HG03442 (cell line): Measurements from ENCODE around the gene RAB11FIP5.

Experiments used
- ATAC-seq: cut with Tn5 transposase; IDR thresholded peaks from one replicate; pipeline ENCODE4 v1.9.1; 2021; ENCODE audit warnings: mild to moderate bottlenecking, moderate library complexity; ENCODE audit not compliant: unreplicated experiment

The RAB11FIP5 gene

DNA sequence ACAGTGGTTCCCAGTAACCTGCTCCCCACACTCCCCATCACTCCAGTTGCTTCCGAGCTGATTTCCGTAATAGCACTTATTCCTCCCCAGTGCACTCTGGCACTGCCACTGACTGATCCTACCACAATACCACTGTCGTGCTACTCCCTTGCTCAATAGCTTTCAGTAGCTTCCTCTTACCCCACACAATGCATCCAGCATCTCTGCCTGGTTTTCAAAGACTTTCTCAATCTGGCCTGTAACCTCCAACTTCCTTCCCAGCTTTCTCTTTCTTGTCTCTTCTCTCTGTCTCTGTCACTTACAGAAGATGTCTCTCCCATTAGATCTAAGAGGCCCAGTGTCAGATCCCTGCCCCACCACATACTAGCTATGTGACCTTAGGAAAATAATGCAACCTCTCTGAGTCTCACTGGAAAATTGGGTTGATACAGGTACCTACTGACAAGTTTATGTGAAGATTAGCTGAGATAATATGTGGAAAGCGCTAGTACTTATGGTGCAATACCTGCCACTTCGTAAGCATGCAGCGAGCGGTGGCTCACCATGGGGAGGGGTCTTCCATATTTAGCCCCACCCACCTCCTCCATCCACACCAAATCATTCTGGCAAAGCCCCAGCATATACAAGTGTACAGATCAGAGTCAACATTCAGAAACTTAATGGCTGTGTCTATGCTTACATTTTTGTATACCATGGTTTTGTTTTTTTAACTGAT lies 77.9 kb downstream of the RAB11FIP5 start:
- no peak for ATAC-seq

DNA sequence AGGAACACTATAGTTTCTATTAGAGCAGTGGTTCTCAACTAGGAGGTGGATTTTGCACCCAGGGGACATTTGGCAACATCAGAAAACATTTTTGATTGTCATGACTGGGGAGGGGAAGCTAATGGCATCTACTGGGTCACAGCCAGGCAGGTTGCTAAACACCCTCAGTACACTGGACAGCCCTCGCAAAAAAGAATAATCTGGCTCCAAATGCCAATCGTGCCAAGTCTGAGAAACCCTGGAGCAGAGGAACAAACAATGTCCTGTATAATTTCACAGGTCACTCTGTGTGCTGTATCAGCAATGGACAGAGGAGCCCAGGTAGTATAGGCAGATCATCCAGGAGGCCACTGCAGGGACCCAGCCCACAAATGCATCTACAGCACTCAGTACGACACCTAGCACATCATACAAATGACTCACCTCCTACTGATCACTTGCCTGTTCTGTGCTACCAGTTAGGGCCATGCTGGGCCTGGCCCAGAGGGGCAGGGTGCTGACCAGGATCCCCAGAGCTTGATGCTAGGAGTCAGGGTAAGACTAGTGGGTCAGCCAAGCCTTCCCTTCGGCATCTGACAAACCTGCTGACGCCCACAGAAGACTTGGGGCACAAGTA lies 78.9 kb downstream of the RAB11FIP5 start:
- ATAC-seq: no peak

DNA sequence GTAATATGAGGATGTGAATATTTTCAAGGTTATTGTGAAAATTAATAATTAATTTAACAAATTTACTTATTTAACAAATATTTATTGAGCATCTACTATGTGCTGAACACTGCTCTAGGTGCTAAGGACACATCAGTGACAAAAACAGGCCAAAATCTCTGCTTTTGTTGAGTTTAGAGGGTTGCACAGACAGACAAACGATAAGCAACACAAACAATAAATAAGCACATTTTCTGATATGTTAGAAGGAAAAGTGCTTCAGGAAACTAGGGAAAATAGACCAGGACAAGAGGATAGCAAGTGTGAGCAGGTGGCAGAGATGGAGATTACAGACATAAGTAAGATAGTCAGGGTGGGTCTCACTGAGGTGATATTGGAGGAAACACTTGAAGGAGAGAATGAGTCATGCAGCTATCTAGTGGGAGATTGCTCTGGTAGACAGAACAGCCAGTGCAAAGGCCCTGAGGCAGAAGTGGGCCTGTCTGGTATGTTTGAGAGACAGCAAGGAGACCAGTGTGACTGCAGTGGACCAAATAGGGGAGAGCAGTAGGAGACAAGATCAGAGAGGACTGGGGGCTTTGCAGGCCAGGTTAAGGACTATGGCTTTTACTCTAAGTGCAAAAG lies 79.5 kb downstream of the RAB11FIP5 start:
- no peak for ATAC-seq

DNA sequence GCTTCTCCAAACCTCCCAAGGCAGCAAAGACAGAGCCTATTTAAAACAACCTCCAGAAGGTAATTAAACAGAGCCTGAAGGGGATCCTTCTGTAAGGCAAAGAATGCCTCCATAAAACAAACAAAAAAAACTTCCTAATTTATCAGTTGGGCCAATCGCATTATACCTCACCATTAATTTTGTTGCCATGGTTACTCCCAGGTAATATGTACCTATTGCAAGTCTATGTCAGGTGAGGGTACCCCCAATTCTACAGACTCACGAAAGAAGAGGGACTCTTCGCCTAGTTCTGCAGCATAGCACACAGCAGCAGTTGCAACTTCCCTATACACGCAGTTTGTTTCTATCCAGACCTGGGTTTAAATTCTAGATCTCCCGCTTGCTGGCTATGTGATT lies 80.0 kb downstream of the RAB11FIP5 start:
- ATAC-seq: no peak

DNA sequence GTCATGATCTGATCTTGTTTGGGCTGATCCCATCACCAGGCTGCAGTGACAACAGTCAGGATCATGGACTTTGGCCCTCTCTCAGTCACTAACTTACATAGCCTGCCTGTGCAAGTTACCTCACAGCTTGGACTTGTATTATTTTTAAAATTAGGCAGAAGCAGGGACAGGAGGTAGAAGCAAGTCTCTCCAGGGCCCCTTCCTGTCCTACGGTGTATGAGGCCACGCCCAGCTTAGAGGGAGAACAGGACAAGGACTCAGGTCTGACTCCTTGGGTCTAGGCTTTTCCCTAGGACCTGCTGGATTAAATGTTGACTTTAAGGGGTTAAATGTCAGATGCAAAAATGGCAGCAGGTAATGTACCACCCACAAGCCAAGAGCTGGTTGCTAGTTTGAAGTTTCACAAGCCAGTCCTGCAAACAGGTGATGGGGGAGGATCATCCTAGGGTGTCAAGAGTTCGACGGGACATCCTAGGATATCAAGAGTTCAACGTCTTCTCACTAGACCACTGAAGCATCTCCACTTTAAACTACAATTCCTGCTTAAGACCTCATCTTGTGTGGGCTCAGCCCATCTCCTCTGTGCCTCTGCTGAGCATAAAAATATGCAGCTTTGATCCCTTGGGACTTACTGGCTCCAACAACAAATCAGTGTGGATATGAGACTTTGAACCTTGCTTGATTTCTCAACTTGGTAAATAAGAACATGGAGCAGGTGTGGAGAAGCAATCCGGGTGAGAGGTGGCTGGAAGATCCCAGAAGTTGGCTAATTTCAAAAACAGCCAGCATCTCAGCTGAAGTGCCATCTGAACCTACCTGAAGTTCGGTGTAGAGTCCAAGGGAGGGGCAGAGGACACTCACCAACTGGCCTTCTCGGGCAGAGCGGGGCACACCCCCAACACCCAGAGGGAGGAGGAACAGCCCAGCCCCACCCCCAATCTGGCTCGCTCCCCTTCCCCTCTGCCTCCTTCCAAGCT lies 80.7 kb downstream of the RAB11FIP5 start:
- ATAC-seq: no peak

DNA sequence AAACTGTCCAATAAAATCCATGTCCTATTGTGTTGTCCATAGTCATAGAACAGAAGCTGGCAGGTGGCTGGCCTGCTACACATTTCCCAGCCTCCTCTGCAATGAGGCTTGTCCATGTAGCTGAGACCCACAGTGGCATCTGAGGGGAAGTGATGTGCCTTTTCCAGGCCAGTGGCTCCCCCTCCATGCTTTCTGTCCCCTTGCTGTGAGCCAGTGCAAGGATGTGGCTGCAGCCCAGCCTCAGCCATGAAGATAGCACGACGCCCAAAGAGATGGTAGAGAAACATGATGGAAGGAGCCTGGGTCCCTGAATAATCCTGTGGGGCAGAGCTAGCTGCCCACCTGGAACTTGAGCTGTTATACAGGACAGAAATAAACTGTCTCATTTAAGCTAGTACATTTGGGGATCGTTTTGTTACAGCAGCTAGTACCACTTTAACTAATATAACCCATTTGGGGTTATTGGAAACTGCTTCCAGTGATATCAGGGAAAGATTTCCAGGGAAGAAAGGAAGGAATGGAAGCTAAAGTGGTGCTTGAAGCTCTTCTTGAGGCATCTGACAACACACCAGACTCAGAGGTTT lies 81.6 kb downstream of the RAB11FIP5 start:
- ATAC-seq: no peak

DNA sequence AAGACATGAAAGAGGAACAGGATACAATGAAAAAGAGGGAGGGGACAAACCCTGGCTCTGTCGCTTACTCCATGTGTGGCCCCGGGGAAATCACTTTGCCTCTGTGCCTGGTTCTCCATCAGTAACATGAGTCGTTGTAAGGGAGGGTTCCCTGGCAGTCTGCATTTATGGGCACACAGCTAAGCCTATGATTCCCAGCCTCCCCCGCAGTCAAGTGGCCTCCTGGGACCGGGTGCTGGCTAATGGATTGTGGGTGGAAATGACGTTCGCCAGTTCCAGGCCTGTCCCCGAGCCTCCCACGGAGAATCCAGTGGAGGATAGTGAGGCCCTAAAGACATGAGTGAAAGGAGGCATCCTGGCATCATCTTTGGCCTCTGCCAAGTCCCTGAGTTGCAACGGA lies 83.9 kb downstream of the RAB11FIP5 start:
- ATAC-seq: no peak

DNA sequence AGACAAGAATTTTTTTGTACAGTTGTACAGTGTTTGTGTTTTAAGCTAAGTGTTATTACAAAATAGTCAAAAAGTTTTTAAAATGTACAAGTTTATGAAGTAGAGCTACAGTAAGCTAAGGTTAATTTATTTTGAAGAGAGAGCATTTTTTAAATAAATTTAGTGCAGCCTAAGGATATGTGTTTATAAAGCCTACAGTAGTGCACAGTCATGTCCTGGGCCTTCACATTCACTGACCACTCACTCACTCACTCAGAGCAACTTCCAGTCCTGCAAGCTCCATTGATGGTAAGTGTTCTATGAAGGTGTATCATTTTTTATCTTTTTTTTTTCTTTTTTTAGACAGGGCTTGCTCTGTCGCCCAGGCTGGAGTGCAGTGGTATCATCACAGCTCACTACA lies 85.4 kb downstream of the RAB11FIP5 start:
- no peak for ATAC-seq

DNA sequence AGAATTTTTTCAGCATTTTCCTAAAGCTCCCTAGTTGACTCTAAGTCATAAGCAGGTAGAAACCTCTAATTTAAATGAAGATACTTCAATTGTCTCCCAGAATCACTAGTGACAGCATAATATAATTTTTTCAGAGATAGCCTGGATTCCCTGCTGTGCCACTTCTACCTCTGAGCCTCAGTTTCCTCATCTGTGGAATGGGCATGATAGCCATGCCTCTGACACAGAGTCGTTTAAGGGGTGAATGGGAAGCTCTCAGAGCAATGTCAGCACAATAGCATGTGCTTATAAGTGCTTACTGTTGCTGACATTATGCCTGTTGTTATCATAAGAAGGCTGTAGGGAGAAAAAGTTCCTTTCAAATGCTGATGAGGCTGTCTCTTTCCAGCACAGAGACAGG lies 89.3 kb downstream of the RAB11FIP5 start:
- no peak for ATAC-seq
